ENCODE data around the gene ADSS2.

DNA sequence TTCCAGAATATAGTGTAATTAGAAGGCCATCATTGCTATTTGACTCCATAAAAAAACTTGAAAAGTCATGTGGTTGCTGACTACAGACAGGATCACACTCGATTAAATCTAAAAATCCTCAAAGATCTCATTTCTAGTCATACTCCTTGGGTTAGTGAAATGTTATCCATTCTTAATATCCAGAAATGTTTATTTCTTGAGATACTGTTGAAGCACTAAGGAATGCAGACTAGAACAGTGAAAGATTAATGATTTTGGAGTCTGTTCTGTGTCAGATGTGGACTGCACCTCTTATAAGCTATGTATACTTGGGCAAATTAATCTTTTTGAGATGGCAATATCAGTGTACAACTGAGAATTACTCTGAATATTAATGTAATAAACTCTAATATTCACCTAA, 65.1 kb downstream of the ADSS2 start:
- TF ChIP-seq, protein P1, sequence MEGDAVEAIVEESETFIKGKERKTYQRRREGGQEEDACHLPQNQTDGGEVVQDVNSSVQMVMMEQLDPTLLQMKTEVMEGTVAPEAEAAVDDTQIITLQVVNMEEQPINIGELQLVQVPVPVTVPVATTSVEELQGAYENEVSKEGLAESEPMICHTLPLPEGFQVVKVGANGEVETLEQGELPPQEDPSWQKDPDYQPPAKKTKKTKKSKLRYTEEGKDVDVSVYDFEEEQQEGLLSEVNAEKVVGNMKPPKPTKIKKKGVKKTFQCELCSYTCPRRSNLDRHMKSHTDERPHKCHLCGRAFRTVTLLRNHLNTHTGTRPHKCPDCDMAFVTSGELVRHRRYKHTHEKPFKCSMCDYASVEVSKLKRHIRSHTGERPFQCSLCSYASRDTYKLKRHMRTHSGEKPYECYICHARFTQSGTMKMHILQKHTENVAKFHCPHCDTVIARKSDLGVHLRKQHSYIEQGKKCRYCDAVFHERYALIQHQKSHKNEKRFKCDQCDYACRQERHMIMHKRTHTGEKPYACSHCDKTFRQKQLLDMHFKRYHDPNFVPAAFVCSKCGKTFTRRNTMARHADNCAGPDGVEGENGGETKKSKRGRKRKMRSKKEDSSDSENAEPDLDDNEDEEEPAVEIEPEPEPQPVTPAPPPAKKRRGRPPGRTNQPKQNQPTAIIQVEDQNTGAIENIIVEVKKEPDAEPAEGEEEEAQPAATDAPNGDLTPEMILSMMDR (IDR thresholded peaks at IDR 0.05) = no peak
- no peak for TF ChIP-seq POLR2A (IDR thresholded peaks at IDR 0.05)

Measured in heart left ventricle (tissue), 13 donors.